Endodermal cell (in vitro differentiated cells): ENCODE results near the gene SOX2. TPM values are rescaled to one million over a fixed set of nuclear protein-coding genes. Genes with fewer than 3 reads are reported as not detected.

Experiments
- DNase-seq: peaks from one replicate; pipeline ENCODE4 v3.0.0-alpha.2; 2017
- H3K27ac ChIP-seq: 2 replicates; pipeline ENCODE4 v1.5.1; 2013; ENCODE audit warnings: mild to moderate bottlenecking, low read depth, low read length, moderate library complexity
- H3K27me3 ChIP-seq: 2 replicates; pipeline ENCODE4 v1.6.1; 2013; ENCODE audit warnings: mild to moderate bottlenecking, low read length, moderate library complexity; ENCODE audit not compliant: insufficient read depth, control insufficient read depth, poor library complexity, severe bottlenecking
- H3K36me3 ChIP-seq: 2 replicates; pipeline ENCODE4 v1.7.0; 2013; ENCODE audit warnings: mild to moderate bottlenecking, low read length, moderate library complexity; ENCODE audit not compliant: control insufficient read depth, insufficient read depth
- H3K4me1 ChIP-seq: one replicate; pipeline ENCODE4 v1.7.0; 2013; ENCODE audit warnings: low read length; ENCODE audit not compliant: control insufficient read depth, insufficient read depth
- H3K4me3 ChIP-seq: 2 replicates; pipeline ENCODE4 v1.5.1; 2013; ENCODE audit warnings: mild to moderate bottlenecking, low read length, moderate library complexity
- H3K9ac ChIP-seq: 2 replicates; pipeline ENCODE4 v1.6.1; 2013; ENCODE audit warnings: mild to moderate bottlenecking, low read length, moderate library complexity; ENCODE audit not compliant: poor library complexity, severe bottlenecking; ENCODE audit errors: extremely low read depth
- H3K9me3 ChIP-seq: 2 replicates; pipeline ENCODE4 v1.6.1; 2013; ENCODE audit warnings: mild to moderate bottlenecking, low read length, moderate library complexity; ENCODE audit not compliant: control insufficient read depth
- H3K27ac Mint-ChIP-seq: 2 replicates; pipeline ENCODE4 v1.8.0; 2020; ENCODE audit warnings: mixed read lengths
- H3K27me3 Mint-ChIP-seq: 2 replicates; pipeline ENCODE4 v1.8.0; 2021; ENCODE audit warnings: mild to moderate bottlenecking, mixed read lengths; ENCODE audit not compliant: insufficient read depth
- H3K36me3 Mint-ChIP-seq: 2 replicates; pipeline ENCODE4 v1.8.0; 2020; ENCODE audit warnings: low read depth, mixed read lengths
- H3K4me1 Mint-ChIP-seq: 2 replicates; pipeline ENCODE4 v1.8.0; 2020; ENCODE audit warnings: mixed read lengths
- H3K4me3 Mint-ChIP-seq: 2 replicates; pipeline ENCODE4 v1.8.0; 2020; ENCODE audit warnings: mild to moderate bottlenecking, moderate library complexity, mixed read lengths
- H3K9me3 Mint-ChIP-seq: 2 replicates; pipeline ENCODE4 v1.8.0; 2020; ENCODE audit warnings: mild to moderate bottlenecking, mixed read lengths
- CTCF ChIP-seq: fragments of 200-600 bp; sonication (generic); conservative IDR thresholded peaks from 2 replicates; pipeline ENCODE4 v1.5.0; 2021; ENCODE audit warnings: antibody characterized with exemption, mild to moderate bottlenecking
- WGBS, 2 experiments: methylation state at CpG; one replicate each; pipeline versions ENCODE4 v1.1.5 to v1.1.7; 2013; ENCODE audit warnings: missing lambda C conversion rate in 2 of 2, mixed read lengths in 1 of 2; ENCODE audit not compliant: insufficient coverage in 1 of 2, insufficient read length in 1 of 2; 5-methylcytosine and 5-hydroxymethylcytosine counted together
- total RNA-seq, 2 donors: library from RNA; stranded (reverse); fragmentation: NEBNext Ultra II Directional in 1 of 2; extraction: Animal tissue kit (Norgen Biotek cat#: 25700) in 1 of 2; gene quantifications; 2 replicates in 1 of 2; 3 replicates in 1 of 2; pipeline ENCODE4 v1.2.1, GENCODE V29; 2021

SOX2 gene
- total RNA-seq, 2 donors from 2014 or later: 1.8 to 39.5 TPM

DNA sequence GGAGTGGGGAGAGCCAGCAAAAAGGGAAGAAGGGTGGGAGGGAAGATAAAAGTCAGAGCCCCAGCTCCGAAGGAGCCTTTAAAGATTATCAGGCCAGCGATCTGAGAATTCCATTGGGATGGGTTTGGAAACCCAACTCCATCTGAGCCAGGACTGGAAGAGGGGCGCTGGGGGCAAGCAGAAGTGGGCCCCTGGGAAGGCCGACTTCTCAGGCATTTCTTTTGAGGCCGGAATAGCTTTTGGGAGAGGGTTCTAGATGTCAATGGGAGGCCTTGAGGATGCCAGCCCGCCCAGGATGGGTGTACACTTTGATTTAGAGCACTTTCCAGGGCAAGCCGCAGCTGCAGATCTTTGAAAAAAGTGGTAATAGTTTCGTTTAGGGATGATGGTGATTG lies 6.6 kb upstream of the SOX2 start:
- no peak overlapping the region for H3K27ac Mint-ChIP-seq

GRCh38 chr3:181707980-181708379 lies 3.7 kb upstream of the SOX2 start:
- DNase-seq: peak; percentile 64
- H3K27me3 ChIP-seq: peaks cover 84% of the 10 kb centered on the region
- peaks cover 10% of the 10 kb centered on the region for H3K4me1 ChIP-seq
- no peaks in the 10 kb centered on the region for H3K36me3 ChIP-seq
- no peak overlapping the region for H3K4me3 Mint-ChIP-seq
- H3K4me1 Mint-ChIP-seq: peaks cover 43% of the 10 kb centered on the region
- H3K27me3 Mint-ChIP-seq: peaks cover 41% of the 10 kb centered on the region
- no peak overlapping the region for H3K9ac ChIP-seq
- no peaks in the 10 kb centered on the region for H3K9me3 ChIP-seq
- H3K4me3 ChIP-seq: no peak overlapping the region
- H3K27ac ChIP-seq: no peak overlapping the region
- H3K9me3 Mint-ChIP-seq: no peaks in the 10 kb centered on the region
- WGBS, 2 experiments: 0 to 1% methylated on average over 2 to 3 of the region's 3 CpGs
- H3K36me3 Mint-ChIP-seq: no peaks in the 10 kb centered on the region
- no peak overlapping the region for H3K27ac Mint-ChIP-seq
- no peak for TF ChIP-seq CTCF

More for the DNA sequence above, 6.6 kb upstream of the SOX2 start:
- WGBS, 2 experiments: 67 to 77% methylated on average over 7 to 8 of the region's 8 CpGs
- DNase-seq: peak; percentile 57
- Histone ChIP-seq H3K27ac (no peak overlapping the region), H3K9ac (no peak overlapping the region), H3K36me3 (no peaks in the 10 kb centered on the region), H3K4me1 (peaks cover 10% of the 10 kb centered on the region), H3K9me3 (no peaks in the 10 kb centered on the region), H3K4me3 (no peak overlapping the region), H3K27me3 (peaks cover 64% of the 10 kb centered on the region)
- no peak for TF ChIP-seq CTCF
- H3K4me1 Mint-ChIP-seq: peaks cover 56% of the 10 kb centered on the region
- H3K36me3 Mint-ChIP-seq: no peaks in the 10 kb centered on the region
- no peak overlapping the region for H3K4me3 Mint-ChIP-seq
- peaks cover 45% of the 10 kb centered on the region for H3K27me3 Mint-ChIP-seq
- no peaks in the 10 kb centered on the region for H3K9me3 Mint-ChIP-seq

- Mint-ChIP-seq H3K27me3 (peaks cover 41% of the 10 kb centered on the region), H3K4me3 (no peak overlapping the region), H3K4me1 (peaks cover 43% of the 10 kb centered on the region), H3K9me3 (no peaks in the 10 kb centered on the region), H3K36me3 (peaks cover 3% of the 10 kb centered on the region), H3K27ac (peak overlapping the region; percentile 24)
- Histone ChIP-seq H3K27me3 (peaks cover 84% of the 10 kb centered on the region), H3K36me3 (no peaks in the 10 kb centered on the region), H3K9me3 (no peaks in the 10 kb centered on the region), H3K27ac (peak overlapping the region; percentile 90), H3K4me1 (peaks cover 16% of the 10 kb centered on the region), H3K4me3 (peak overlapping the region; percentile 75), H3K9ac (no peak overlapping the region)
- 0 to 4% methylated on average over 4 to 15 of the region's 16 CpGs for WGBS, 2 experiments
- peak; percentile 95 for DNase-seq
- peak; percentile 95 for TF ChIP-seq CTCF
Observed at GRCh38 chr3:181709537-181710279, 2.0 kb upstream of the SOX2 start.
